Measurements from ENCODE around the gene RBM47.

RBM47 gene

DNA sequence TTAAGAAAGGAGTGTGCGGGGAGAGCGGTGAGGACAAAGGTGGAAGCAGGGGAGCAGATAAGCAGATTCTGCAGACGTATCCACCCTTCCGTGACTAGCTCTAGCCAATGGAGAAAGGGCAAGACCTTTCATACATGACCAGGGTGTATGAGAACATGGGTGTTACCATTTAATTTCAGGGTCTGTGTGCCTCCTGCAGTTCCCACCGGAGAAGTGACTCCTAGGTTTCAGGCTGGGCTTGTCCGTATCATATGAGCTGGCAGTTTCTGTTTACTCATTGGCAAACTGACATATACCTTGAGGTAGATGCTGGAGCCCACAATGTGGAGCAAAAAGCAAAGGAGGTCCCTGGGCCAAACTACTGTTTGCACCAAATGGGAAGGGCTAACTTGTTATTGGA, 6.8 kb downstream of the RBM47 start:
- no peak for DNase-seq

DNA sequence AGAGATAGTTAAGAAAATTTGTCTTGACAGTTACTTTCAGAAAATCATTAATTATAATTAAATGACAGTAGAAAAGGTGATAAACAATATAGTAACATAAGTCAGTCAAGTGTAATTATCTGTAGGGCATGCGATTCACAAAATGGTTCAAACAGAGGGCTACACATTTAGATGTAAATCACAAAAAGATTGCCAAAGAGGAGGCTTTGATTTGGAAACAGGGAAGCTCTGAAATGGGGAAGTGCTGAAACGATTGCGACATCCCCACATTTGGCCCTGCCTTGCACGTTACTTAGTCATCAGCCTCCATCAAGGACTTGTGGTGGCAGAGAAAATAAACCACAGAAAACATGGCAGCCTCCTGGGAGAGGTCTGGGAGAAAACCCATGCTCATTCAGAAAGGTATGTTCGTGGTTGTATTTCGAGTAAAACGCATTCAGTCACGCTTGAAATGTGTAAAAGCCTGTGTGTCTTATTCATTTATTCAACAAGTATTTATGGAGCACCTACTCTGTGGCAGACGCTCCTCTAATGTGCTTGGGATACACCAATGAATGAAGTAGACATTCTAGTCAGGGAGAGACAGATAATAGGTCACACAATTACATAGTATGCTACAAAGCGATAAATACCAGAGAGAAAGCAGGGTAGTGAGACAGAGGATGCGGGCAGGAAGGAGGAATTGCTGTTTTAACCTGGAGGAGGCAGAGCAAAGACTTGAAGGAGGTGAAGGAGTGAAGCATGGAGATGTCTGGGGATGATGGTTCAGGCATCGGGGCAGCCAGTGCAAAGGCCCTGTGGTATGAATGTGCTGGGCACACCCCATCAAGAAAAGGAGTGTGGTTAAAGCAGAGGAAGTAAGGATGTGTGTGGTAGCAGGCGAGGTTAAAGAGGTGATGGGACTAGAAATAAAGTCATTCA, 7.8 kb downstream of the RBM47 start:
- no peak for DNase-seq

DNA sequence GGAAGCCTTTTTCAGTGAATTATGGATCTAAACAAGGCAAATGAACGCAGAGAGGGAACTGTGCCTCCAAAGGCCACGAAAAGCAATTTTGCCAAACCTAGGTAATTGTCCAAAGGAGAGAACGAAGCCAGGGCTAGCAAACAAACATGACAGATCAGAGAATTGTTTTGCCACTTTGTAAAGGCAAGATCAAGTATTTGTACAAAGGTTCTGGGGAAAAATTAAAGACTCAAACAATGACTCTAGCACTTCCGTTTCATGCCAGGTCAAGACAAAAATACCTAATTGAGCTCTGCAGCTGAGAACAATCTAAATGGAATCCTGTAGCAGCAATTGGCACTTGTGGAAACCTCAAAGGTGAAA, 8.5 kb downstream of the RBM47 start:
- no peak for DNase-seq

- DNase-seq: no peak
Measured at GRCh38 chr4:40619600-40619999, 10.1 kb downstream of the RBM47 start.

DNA sequence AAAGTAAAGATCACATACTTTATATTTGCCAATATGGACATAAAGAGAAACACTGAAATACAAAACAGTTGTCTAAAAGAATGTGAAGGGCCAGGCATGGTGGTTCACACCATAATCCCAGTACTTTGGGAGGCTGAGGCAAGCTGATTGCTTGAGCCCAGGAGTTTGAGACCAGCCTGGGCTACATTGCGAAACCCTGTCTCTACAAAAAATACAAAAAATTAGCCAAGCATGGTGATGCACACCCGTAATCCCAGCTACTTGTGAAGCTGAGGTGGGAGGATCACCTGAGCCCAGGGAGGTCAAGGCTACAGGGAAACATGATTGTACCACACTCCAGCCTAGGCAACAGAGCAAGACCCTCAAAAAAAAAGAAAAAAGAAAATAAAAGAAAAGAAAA, 11.8 kb downstream of the RBM47 start:
- DNase-seq: no peak

- DNase-seq: no peak
Measured at GRCh38 chr4:40614031-40614430, 15.6 kb downstream of the RBM47 start.

DNA sequence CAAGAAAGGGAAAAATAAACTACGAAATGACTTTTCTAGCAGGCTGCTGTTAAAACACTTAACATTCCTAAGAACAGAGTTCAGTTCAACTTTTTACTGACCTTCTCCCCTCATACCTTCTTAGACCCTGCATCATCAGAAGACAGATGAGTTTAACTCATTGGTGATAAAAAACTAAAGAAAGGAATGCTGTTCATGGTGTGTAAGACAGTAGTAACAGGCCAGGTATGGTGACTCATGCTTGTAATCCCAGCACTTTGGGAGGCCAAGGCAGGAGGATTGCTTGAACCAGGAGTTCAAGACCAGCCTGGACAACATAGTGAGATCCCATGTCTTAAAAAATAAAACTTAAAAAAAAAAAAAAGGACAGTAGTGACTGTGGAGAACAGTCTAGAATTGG, 16.2 kb downstream of the RBM47 start:
- DNase-seq: no peak

DNA sequence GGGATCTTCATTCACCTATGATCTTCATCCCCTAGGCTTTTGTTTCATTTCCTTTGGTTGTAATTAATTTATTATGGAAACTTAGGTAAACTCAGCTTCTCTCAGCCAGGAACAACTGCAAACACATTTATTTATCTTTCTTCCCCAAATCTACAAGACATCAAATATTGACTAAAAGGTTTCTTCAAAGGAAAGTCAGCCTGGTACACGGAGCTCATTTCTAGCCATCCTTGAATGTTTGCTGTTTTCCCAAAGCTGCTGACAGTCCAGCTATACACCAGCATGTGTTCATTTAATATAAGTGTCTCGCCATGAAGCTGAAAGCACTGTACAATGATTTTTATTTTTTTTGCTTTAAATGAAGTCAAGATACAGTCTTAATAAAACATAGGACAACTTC, 16.8 kb downstream of the RBM47 start:
- no peak for DNase-seq

DNA sequence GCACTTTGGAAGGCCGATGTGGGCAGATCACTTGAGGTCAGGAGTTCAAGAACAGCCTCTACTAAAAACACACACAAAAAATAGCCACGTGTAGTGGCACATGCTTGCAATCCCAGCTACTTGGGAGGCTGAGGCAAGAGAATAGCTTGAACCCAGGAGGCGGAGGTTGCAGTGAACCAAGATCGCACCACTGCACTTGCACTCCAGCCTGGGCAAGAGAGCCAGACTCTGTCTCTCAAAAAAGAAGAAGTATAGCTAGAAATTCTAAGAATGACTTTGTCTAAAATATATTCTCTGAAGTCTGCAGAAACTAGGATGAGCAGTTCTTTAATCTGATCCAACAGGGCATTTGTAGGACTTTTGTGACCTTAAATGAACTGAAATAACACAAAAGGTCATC, 17.4 kb downstream of the RBM47 start:
- no peak for DNase-seq

DNA sequence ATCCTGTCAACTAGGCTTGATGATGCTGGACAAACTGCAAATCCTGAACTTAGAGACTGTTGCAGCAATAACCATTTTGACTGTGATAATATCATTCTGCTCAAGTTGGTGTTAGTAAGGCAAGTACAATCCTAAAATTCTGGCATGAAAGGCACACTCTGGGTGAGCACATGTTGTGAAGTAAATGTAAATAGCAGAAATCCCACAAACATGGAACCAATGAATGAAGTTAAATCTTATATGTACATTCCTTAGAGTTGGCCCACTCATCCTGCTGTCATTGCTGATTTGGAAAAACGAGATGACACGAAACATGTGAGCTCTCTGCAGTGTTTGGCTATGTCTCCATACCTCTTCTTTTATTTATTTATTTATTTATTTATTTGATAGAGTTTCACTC, 21.0 kb downstream of the RBM47 start:
- no peak for DNase-seq

DNA sequence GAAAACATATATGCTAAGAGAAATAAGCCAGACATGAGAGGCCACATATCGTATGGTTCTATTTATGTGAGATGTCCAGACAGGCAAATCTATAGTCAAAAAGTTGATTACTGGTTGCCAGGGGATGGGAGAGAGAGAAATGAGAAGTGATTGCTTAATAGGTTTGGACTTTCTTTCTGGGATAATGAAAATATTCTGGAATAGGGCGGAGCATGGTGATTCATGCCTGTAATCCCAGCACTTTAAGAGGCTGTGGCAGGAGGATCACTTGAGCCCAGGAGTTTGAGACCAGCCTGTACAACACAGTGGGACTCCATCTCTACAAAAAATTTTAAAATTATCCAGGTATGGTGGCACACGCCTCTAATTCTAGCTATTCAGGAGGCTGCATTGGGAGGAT, 22.4 kb downstream of the RBM47 start:
- DNase-seq: no peak

- no peak for DNase-seq
Measured at GRCh38 chr4:40606239-40606767, 23.4 kb downstream of the RBM47 start.

DNA sequence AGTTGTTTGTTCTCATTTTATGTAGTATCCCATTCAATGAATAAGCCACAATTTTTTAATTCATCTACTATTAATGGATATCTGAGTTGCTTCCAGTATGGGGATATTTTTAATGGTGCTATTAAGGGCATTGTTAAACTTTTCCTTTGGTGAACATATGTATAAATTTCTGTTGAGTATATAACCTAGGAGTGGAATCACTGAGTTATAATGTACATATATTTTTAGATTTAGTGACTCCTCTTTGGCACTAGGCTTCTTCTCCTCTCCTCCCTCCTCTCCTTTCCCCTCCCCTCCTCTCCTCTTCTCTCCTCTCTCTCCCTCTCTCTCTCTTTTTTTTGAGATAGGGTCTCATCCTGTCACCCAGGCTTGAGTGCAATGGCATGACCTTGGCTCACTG, 26.4 kb downstream of the RBM47 start:
- DNase-seq: no peak

- no peak for DNase-seq
Measured at GRCh38 chr4:40601641-40602040, 28.0 kb downstream of the RBM47 start.

GRCh38 chr4:40600850-40601249, 28.8 kb downstream of the RBM47 start:
- no peak for DNase-seq

- no peak for DNase-seq
Measured at GRCh38 chr4:40599431-40599830, 30.2 kb downstream of the RBM47 start.

DNA sequence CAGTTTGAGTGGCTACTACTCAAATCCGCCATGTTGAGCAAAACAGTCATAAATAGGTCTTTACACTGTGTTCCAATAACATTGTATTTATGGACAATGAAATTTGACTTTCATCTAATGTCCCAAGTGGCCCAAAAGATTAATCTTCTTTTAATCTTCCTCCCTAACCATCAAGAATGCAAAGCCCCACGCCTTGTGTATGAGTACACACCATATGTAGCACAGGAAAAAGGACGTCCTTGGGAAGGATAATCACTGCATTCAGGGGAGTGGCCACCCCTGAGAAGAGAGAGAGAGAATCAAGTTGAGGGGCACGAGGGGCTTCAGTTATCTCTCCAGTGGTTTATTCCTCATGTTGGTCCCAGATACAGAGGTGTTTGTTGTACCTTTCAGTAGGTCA, 33.1 kb downstream of the RBM47 start:
- DNase-seq: no peak

DNA sequence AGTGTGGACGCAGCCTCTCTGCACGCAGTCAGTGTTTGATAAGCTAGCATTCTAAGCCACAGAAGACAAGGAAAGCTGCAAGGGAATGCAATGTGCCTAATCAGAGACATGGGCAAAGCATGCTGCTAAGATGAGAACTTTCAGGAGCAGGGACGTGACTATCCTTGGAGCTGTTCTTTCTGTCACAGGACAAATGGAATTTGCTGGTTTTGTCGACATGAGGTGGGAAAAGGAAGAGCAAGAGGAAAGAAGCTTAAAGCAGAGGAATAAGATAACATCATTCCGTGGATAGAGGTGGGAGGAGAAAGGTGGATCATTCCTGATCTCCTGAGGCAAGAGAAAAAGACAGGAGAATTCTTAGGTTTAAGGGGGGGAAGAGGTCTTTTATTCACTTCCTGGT, 33.7 kb downstream of the RBM47 start:
- no peak for DNase-seq

GRCh38 chr4:40594261-40595178, 35.1 kb downstream of the RBM47 start:
- no peak for DNase-seq

GRCh38 chr4:40592034-40592433, 37.6 kb downstream of the RBM47 start:
- no peak for DNase-seq

- no peak for DNase-seq
Measured at GRCh38 chr4:40587826-40588225, 41.8 kb downstream of the RBM47 start.

DNA sequence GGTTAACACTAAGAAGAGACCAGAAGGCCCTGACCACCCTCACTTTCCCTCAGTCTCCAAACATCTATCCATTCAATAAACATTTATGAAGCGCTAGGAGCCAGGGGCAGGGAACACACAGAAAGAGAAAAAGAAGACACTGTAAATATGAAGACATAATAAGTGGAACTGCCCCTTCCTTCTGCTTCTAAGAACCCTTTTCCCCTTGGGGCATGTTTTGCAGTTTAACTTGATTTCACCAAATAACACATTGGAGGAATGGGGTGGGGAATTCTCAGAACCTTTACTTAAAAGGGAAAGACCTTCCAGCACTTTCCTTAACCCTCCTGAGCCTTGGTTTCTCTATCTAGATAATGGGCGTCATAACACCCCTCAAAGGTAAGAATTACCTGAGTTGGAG, 42.3 kb downstream of the RBM47 start:
- no peak for DNase-seq

DNA sequence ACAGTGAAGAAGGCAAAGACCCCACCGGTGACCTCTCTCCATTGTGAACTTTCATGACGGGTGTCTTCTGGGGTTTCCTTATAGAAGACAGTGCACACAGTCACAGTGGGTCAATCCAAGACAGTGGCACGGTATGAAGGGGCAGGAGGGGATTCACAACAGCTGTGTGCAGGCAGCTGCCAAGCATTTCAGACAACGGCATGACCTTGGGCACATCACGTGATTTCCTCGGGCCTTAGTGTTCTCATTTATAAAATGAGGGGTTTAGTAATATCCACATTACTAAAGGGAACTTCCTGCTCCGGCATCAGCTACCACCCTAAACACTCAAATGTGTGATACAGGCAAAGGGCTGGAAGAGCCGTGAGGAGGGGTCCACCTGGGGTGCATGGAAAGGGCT, 42.9 kb downstream of the RBM47 start:
- no peak for DNase-seq

- DNase-seq: no peak
Measured at GRCh38 chr4:40586034-40586433, 43.6 kb downstream of the RBM47 start.

All from COR-L47 (cell line).